Smooth muscle cell of the umbilical artery (primary cell): ENCODE measurements around the gene TMC2. TPM values are rescaled to one million over a fixed set of nuclear protein-coding genes. Genes with fewer than 3 reads are reported as not detected.

Experiments
- total RNA-seq: library from RNA; depleted of rRNA; stranded (reverse); fragments of >200 nt; gene quantifications from 2 replicates; pipeline ENCODE4 v1.2.3, GENCODE V29; 2014

TMC2 gene
- total RNA-seq = not detected in 2 replicates

DNA sequence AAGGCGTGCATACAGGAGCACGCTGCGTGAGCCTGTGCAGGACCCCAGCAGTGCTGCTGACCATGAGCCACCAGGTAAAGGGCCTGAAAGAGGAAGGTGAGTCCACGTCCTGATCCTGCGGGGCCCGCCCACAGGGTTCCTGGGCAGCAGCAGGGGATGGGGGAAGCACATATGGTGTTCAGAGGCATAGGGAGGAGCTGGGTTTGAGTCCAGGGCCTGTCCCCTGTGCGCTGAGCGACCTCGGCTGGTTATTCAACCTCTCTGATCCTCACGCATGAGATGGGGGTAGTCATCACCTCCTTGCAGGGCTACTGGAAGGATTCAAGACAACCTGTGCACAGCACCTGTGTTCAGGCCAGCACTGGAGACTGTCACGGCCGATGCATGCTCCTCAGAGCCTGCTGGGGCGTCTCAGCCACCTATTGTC, at the start of gene TMC2:
Gene TMC2 (plus strand): TSS at position 14 of the 427 bp plus-strand sequence. CDS start 49 bp downstream, at position 63.

DNA sequence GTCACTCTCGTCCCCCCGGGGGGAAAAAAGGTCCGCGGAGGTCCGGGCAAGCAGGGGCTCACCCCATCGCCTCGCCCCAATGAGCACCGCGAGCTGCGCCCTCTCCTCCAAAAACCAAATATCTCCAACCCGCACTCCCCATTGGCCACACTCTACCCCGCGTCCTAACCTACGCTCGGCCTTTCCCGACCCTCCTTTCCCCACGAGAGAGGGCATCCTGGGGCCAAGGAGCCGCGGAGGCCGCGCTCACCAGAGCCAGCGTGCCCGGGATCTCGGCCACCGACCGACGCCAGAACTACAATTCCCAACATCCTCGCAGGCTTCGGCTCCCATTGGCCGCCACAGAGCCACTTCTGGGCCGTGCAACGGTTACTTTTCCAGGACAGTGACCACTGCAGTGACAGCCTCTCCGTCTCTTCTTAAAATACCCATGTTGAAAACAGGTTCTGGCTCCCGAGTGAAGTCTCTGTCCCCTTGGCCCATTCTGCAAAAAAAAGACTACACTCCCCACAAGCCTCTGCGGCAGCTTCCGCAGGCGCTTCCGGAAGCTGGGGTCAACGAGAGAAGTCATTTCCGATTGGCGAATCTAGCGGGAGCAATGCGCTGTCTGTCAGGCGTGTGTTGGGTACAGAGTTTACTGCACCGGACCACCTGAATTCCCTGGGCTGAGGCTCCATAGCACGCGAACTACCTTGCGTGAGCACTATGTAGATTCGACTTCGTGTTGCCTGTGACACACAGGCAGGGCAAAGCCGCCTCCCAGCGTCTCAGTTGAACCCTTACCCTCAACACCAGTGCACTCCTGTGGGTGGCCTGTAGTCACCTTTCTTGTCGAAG, 27.5 kb upstream of the TMC2 start, which contains the start of gene ZNF343:
Gene ZNF343 (minus strand): TSS at position 285 of the 837 bp plus-strand sequence. CDS start 15,020 bp downstream, outside the sequence.

DNA sequence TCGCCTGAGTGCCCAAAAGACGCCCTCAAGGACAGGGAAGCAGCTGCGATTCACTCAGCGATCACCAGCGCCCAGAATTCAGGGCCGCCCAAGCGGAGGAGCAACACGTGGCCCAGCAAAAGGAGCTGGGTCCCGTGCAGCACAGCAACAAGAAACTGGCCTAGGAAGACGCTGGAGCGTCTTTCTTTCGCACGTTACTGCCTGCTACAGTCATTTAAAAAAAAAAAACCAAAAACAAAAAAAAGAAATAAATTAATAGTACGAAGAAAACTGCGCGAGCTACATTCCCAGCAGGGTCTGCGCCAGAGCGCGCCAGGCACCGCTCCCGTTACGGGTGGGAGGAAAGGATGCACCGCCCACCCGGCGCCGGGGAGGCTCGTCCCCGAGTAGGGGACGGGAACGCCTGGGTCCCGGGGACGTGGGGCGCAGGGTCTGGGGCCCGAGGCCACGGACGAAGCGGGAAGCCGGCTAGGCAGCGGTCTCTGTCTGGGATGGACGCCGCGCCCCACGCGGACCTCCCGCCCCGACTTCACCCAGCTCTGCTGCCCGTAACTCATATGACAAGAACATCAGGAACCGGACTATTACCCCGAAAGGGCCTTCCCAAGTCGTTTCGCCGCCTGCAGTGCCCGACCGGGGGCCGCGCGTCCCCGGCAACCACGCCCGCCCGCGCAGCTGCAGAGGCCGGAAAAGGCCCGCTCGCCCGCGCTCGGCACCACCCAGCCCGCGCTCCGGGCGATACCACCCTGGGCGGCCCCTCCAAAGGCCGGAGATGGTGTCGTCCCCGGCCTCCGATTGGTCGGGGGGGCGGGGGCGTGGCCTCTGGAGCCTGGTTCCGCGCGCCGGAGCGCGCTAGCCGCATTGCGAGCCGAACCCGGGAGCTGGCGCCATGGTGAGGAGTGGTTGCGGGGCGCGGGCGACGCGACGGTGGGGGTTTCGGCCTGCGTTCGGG, 115.7 kb downstream of the TMC2 start, which contains the start of gene NOP56:
Gene NOP56 (plus strand): TSS at position 861 of the 952 bp plus-strand sequence. CDS start 29 bp downstream, at position 890.

GRCh38 chr20:2663887-2664719, 127.7 kb downstream of the TMC2 start, which contains the start of gene IDH3B:
Gene IDH3B (minus strand): TSS chr20:2664216. CDS start chr20:2664188, 28 bp downstream.

Other genes with a start within 250 kb of the TMC2 start
- gene TGM3, start 240.6 kb upstream of the TMC2 start, total RNA-seq = not detected in 2 replicates
- not detected in 2 replicates for gene TGM6, start 155.7 kb upstream of the TMC2 start, total RNA-seq
- gene SNRPB, start 65.8 kb upstream of the TMC2 start, total RNA-seq = 99.8 and 135 TPM in 2 replicates
- gene ZNF343, start 27.7 kb upstream of the TMC2 start, total RNA-seq = 10.7 and 14.3 TPM in 2 replicates
- gene NOP56, start 116.1 kb downstream of the TMC2 start, total RNA-seq = 119 and 127 TPM in 2 replicates
- gene IDH3B, start 127.6 kb downstream of the TMC2 start, total RNA-seq = 62.1 and 66.0 TPM in 2 replicates
- 1.8 and 1.9 TPM in 2 replicates for gene EBF4, start 156.2 kb downstream of the TMC2 start, total RNA-seq